IMR-90 (cell line): Measurements from ENCODE around the gene OR9Q2. TPM values are rescaled to one million over a fixed set of nuclear protein-coding genes. Genes with fewer than 3 reads are reported as not detected.

ENCODE experiments used
- ATAC-seq: fragments of 200-7000 bp; cut with Tn5 transposase; 2 replicates; pipeline ENCODE4 v1.9.1; 2020; ENCODE audit warnings: low read depth, mild to moderate bottlenecking, moderate library complexity
- Bru-seq: library from RNA; stranded (reverse); fragments of 400-500 nt; gene quantifications from one replicate; lab custom pipeline; 2021; lab: Mats Ljungman, UMichigan
- BruChase-seq, 2 experiments: library from RNA; stranded (reverse); fragments of 400-500 nt; gene quantifications; one replicate each; lab custom pipeline; 2021; lab: Mats Ljungman, UMichigan
- BruUV-seq: library from RNA; stranded (reverse); fragments of 400-500 nt; replicated peaks from 2 replicates; lab custom pipeline; 2021; lab: Mats Ljungman, UMichigan
- CTCF ChIA-PET: fragments of 300-600 bp; formaldehyde crosslinking; extraction: SDS; loops from one replicate; lab custom pipeline; 2021; ENCODE audit warnings: antibody characterized with exemption; lab: Yijun Ruan, JAX
- POLR2A ChIA-PET: fragments of 300-600 bp; sonication (Branson Sonifier 250); formaldehyde crosslinking; loops from one replicate; lab custom pipeline; 2022; ENCODE audit warnings: antibody characterized with exemption; ENCODE audit not compliant: unreplicated experiment; lab: Charles Lee
- DNase-seq: peaks from one replicate; pipeline ENCODE4 v3.0.0; 2013
- H2AFZ ChIP-seq: replicated peaks from 2 replicates; pipeline ENCODE3; 2013; ENCODE audit warnings: low read length, mild to moderate bottlenecking; ENCODE audit not compliant: poor library complexity
- H2AK5ac ChIP-seq: 2 replicates; pipeline ENCODE4 v1.6.1; 2013; ENCODE audit warnings: low read depth, low read length, inconsistent platforms
- H2AK9ac ChIP-seq: replicated peaks from 2 replicates; pipeline ENCODE3; 2013; ENCODE audit warnings: mild to moderate bottlenecking, low read depth, low read length, moderate library complexity; ENCODE audit not compliant: poor library complexity
- H2BK120ac ChIP-seq: 2 replicates; pipeline ENCODE4 v1.6.1; 2013; ENCODE audit warnings: low read depth, low read length, inconsistent platforms
- H2BK15ac ChIP-seq: 3 replicates; pipeline ENCODE4 v1.6.1; 2013; ENCODE audit warnings: low read depth, low read length, inconsistent platforms
- H2BK20ac ChIP-seq: 2 replicates; pipeline ENCODE4 v1.6.1; 2013; ENCODE audit warnings: low read depth, mild to moderate bottlenecking, inconsistent platforms, low read length, moderate library complexity
- H2BK5ac ChIP-seq: 2 replicates; pipeline ENCODE4 v1.6.1; 2013; ENCODE audit warnings: mild to moderate bottlenecking, low read depth, low read length, inconsistent platforms; ENCODE audit not compliant: poor library complexity, severe bottlenecking
- H3K14ac ChIP-seq: replicated peaks from 2 replicates; pipeline ENCODE4 v1.6.1; 2013; ENCODE audit warnings: low read depth, low read length, inconsistent platforms
- H3K18ac ChIP-seq: 2 replicates; pipeline ENCODE4 v1.6.1; 2013; ENCODE audit warnings: low read depth, low read length, control low read depth
- H3K23ac ChIP-seq: 2 replicates; pipeline ENCODE4 v1.6.1; 2013; ENCODE audit warnings: low read depth, low read length, inconsistent platforms
- H3K27ac ChIP-seq: 2 replicates; pipeline ENCODE4 v1.5.1; 2013; ENCODE audit warnings: mild to moderate bottlenecking, control low read depth, low read length; ENCODE audit not compliant: insufficient read depth
- H3K27me3 ChIP-seq: 2 replicates; pipeline ENCODE4 v1.6.1; 2013; ENCODE audit warnings: low read length; ENCODE audit not compliant: control insufficient read depth, insufficient read depth
- H3K36me3 ChIP-seq: 2 replicates; pipeline ENCODE4 v1.6.1; 2013; ENCODE audit warnings: low read length, mixed read lengths; ENCODE audit not compliant: control insufficient read depth, insufficient read depth
- H3K4ac ChIP-seq: 2 replicates; pipeline ENCODE4 v1.6.1; 2013; ENCODE audit warnings: low read depth, low read length, inconsistent platforms
- H3K4me1 ChIP-seq: 2 replicates; pipeline ENCODE4 v1.6.1; 2013; ENCODE audit warnings: low read length, mixed read lengths; ENCODE audit not compliant: control insufficient read depth, insufficient read depth
- H3K4me2 ChIP-seq: 2 replicates; pipeline ENCODE4 v1.6.1; 2013; ENCODE audit warnings: low read depth, mild to moderate bottlenecking, control low read depth, low read length, moderate library complexity
- H3K4me3 ChIP-seq: 2 replicates; pipeline ENCODE4 v1.5.1; 2013; ENCODE audit warnings: low read depth, mild to moderate bottlenecking, control low read depth, low read length, moderate library complexity; ENCODE audit not compliant: insufficient read depth
- H3K56ac ChIP-seq: 2 replicates; pipeline ENCODE4 v1.6.1; 2013; ENCODE audit warnings: low read length, inconsistent platforms; ENCODE audit not compliant: insufficient read depth; ENCODE audit errors: extremely low read depth
- H3K79me1 ChIP-seq, 2 experiments: 2 replicates each; pipeline ENCODE4 v1.6.1; 2013; ENCODE audit warnings: low read length in 2 of 2, inconsistent platforms in 1 of 2, low read depth in 1 of 2
- H3K9ac ChIP-seq: 2 replicates; pipeline ENCODE4 v1.6.1; 2013; ENCODE audit warnings: low read depth, low read length, control low read depth
- H3K9me1 ChIP-seq: 2 replicates; pipeline ENCODE4 v1.6.1; 2013; ENCODE audit warnings: low read length, inconsistent platforms; ENCODE audit not compliant: insufficient read depth
- H3K9me3 ChIP-seq: 2 replicates; pipeline ENCODE4 v1.6.1; 2013; ENCODE audit warnings: low read length; ENCODE audit not compliant: control insufficient read depth, insufficient read depth
- H4K20me1 ChIP-seq: 2 replicates; pipeline ENCODE4 v1.6.1; 2013; ENCODE audit warnings: low read length, inconsistent platforms; ENCODE audit not compliant: insufficient read depth
- H4K5ac ChIP-seq: 2 replicates; pipeline ENCODE4 v1.6.1; 2013; ENCODE audit warnings: mild to moderate bottlenecking, low read depth, low read length, control low read depth
- H4K8ac ChIP-seq, 2 experiments: 2 replicates each; pipeline ENCODE4 v1.6.1; 2013; ENCODE audit warnings: low read depth in 2 of 2, low read length in 2 of 2, control low read depth in 1 of 2, inconsistent platforms in 1 of 2
- H4K91ac ChIP-seq: 2 replicates; pipeline ENCODE4 v1.6.1; 2013; ENCODE audit warnings: low read depth, low read length, inconsistent platforms; ENCODE audit not compliant: insufficient read depth
- BHLHE40 ChIP-seq: fragments of 150-350 bp; IDR thresholded peaks from 2 replicates; pipeline ENCODE4 v1.6.1; 2016; ENCODE audit warnings: mild to moderate bottlenecking, low read depth, low read length
- MXI1 ChIP-seq: IDR thresholded peaks from 2 replicates; pipeline ENCODE4 v1.6.1; 2012; ENCODE audit warnings: low read depth, mild to moderate bottlenecking, low read length, moderate library complexity, borderline replicate concordance
- POLR2A ChIP-seq: IDR thresholded peaks from 2 replicates; pipeline ENCODE4 v1.6.1; 2012; ENCODE audit warnings: mild to moderate bottlenecking, low read depth, low read length
- RCOR1 ChIP-seq: IDR thresholded peaks from 2 replicates; pipeline ENCODE4 v1.6.1; 2012; ENCODE audit warnings: mild to moderate bottlenecking, low read length, improper control_type of control experiment; ENCODE audit not compliant: insufficient replicate concordance
- RFX5 ChIP-seq: IDR thresholded peaks from 2 replicates; pipeline ENCODE4 v1.8.0; 2012; ENCODE audit warnings: low read depth, mild to moderate bottlenecking, low read length, moderate library complexity
- WGBS, 2 experiments: methylation state at CpG; one replicate each; pipeline versions ENCODE4 v1.1.5 to v1.1.7; 2013; ENCODE audit warnings: missing lambda C conversion rate in 2 of 2; ENCODE audit not compliant: insufficient read length in 1 of 2; ENCODE audit errors: extremely low coverage in 2 of 2; 5-methylcytosine and 5-hydroxymethylcytosine counted together
- dilution Hi-C: fragments of 300-500 bp; cut with HindIII; formaldehyde crosslinking; loops from one replicate; pipeline ENCODE4 v1.14.3; 2018; ENCODE audit warnings: low sequenced_read_pairs; ENCODE audit not compliant: unreplicated experiment
- in situ Hi-C: fragments of 300-500 bp; cut with MboI; formaldehyde crosslinking; loops from 3 replicates; pipeline ENCODE4 v1.14.3; 2019; ENCODE audit warnings: low sequenced_read_pairs, inconsistent platforms, mixed read lengths
- intact Hi-C: fragments of 100-400 bp; cut with micrococcal nuclease; formaldehyde crosslinking; loops from 2 replicates; pipeline ENCODE4 v1.10.0; 2022
- long read RNA-seq: library from polyadenylated mRNA; unstranded; transcript quantifications from one replicate; pipeline ENCODE4 v2.0.0, GENCODE V29; 2021; ENCODE audit not compliant: unreplicated experiment
- polyA plus RNA-seq, 3 experiments: library from polyadenylated mRNA; depleted of rRNA; stranded (reverse); fragments of >200 nt; gene quantifications; 2 replicates each; pipeline ENCODE4 v1.2.3, GENCODE V29; 2012; ENCODE audit warnings: low replicate concordance in 1 of 3
- total RNA-seq: library from RNA; depleted of rRNA; stranded (reverse); fragments of >200 nt; gene quantifications from 2 replicates; pipeline ENCODE4 v1.2.3, GENCODE V29; 2012; rRNA removed

Gene OR9Q2
- total RNA-seq (not detected in 2 replicates), polyA plus RNA-seq (2012; rRNA removed) (not detected in 2 replicates), Bru-seq, nascent RNA (not detected), BruChase-seq, experiment 1, labeled RNA remaining after a 6-hour chase (not detected), BruChase-seq, experiment 2, labeled RNA remaining after a 2-hour chase (percentile 12 among the genes with signal in this experiment)
- not detected in 2 replicates for polyA plus RNA-seq (2012; cell fraction: cytosol; rRNA removed)
- not detected in 2 replicates for polyA plus RNA-seq (2012; cell fraction: nucleus; rRNA removed; ENCODE audit: low replicate concordance)
- long read RNA-seq, result 0 reads

GRCh38 chr11:58188770-58189169 lies at the start of gene OR9Q2:
Gene OR9Q2 (plus strand): TSS chr11:58189070. CDS start chr11:58190491, 1,421 bp downstream.
- Histone ChIP-seq H3K9me3 (no peaks in the 10 kb centered on the region), H2BK120ac (no peak within 1 kb of the TSS), H3K79me1 (no peaks in the 10 kb centered on the region), H3K4me3 (no peak within 1 kb of the TSS), H3K27me3 (0 out of 2 replicates have a peak, but pooled peaks cover 2% of the 10 kb centered on the region), H3K9ac (no peak within 1 kb of the TSS), H2BK5ac (no peak within 1 kb of the TSS), H3K4me2 (no peak within 1 kb of the TSS), H4K20me1 (no peaks in the 10 kb centered on the region), H2AK5ac (no peak within 1 kb of the TSS), H2AK9ac (no peak within 1 kb of the TSS), H4K8ac (no peak within 1 kb of the TSS), H4K91ac (no peak within 1 kb of the TSS), H3K4ac (no peak within 1 kb of the TSS), H2BK20ac (no peak within 1 kb of the TSS), H3K27ac (no peak within 1 kb of the TSS), H3K9me1 (no peaks in the 10 kb centered on the region), H2AFZ (peak within 1 kb of the TSS; percentile 48), H3K36me3 (no peaks in the 10 kb centered on the region), H3K4me1 (no peaks in the 10 kb centered on the region), H3K23ac (no peak within 1 kb of the TSS), H3K18ac (no peak within 1 kb of the TSS), H2BK15ac (no peak within 1 kb of the TSS), H3K56ac (no peak within 1 kb of the TSS), H3K14ac (no peak within 1 kb of the TSS), H4K5ac (no peak within 1 kb of the TSS)
- no peak for TF ChIP-seq RFX5
- no peak for TF ChIP-seq POLR2A
- no peak for TF ChIP-seq BHLHE40
- TF ChIP-seq MXI1, result no peak
- no peak for TF ChIP-seq RCOR1
- in situ Hi-C loops, result no loop called here
- no CpG with 5 or more reads among the region's 2 CpGs for WGBS, 2 experiments
- ATAC-seq (no peak), DNase-seq (no peak)
- ChIA-PET CTCF (interaction anchor here (0.9 to 1.5 kb wide), 2 partner anchors 10 to 14 kb away, joined by 3 read pairs; no protein-coding TSS in a partner anchor), POLR2A (no interaction called here)
- BruUV-seq, result no TSS peak
- intact Hi-C loops, result no loop called here
- dilution Hi-C loops, result no loop called here
